GM06990 (cell line): ENCODE results near the gene AATK.
"Not testable (repeated sequence)": the region's sequence is repeated elsewhere in the genome, so short reads cannot be mapped to it uniquely, and the experiment has no call there.

Source experiments
- DNase-seq: peaks from one replicate; pipeline ENCODE4 v3.0.0-alpha.2; 2011; ENCODE audit not compliant: insufficient read length; ENCODE audit errors: extremely low read depth
- H3K27me3 ChIP-seq: replicated peaks from 2 replicates; pipeline ENCODE4 v1.6.0; 2011; ENCODE audit warnings: low read length; ENCODE audit not compliant: control insufficient read depth, insufficient read depth
- H3K36me3 ChIP-seq: 2 replicates; pipeline ENCODE4 v1.5.1; 2011; ENCODE audit warnings: low read length; ENCODE audit not compliant: control insufficient read depth, insufficient read depth
- H3K4me3 ChIP-seq: replicated peaks from 2 replicates; pipeline ENCODE4 v1.5.1; 2011; ENCODE audit warnings: low read depth, mild to moderate bottlenecking, control low read depth, low read length
- CTCF ChIP-seq: IDR thresholded peaks from 2 replicates; pipeline ENCODE4 v1.5.1; 2011; ENCODE audit warnings: low read length, control low read depth, mild to moderate bottlenecking, inconsistent platforms; ENCODE audit not compliant: insufficient read depth, poor library complexity, severe bottlenecking

Gene AATK

GRCh38 chr17:81159611-81160265 is 6.3 kb downstream of the AATK start:
- Histone ChIP-seq H3K4me3 (no peak overlapping the region), H3K36me3 (no peaks in the 10 kb centered on the region), H3K27me3 (peaks cover 1% of the 10 kb centered on the region; the same call in 1 of the 2 replicates)
- no peak for TF ChIP-seq CTCF
- no peak for DNase-seq

- Histone ChIP-seq H3K4me3 (no peak overlapping the region), H3K36me3 (no peaks in the 10 kb centered on the region), H3K27me3 (peaks cover 1% of the 10 kb centered on the region; the same call in 1 of the 2 replicates)
- DNase-seq, result no peak
- TF ChIP-seq CTCF, result no peak
Observed at GRCh38 chr17:81158688-81159590, 7.1 kb downstream of the AATK start.

- Histone ChIP-seq H3K4me3 (no peak overlapping the region), H3K27me3 (peaks cover 1% of the 10 kb centered on the region; the same call in 1 of the 2 replicates), H3K36me3 (no peaks in the 10 kb centered on the region)
- no peak for TF ChIP-seq CTCF
- no peak for DNase-seq
Observed at GRCh38 chr17:81157848-81158687, 8.0 kb downstream of the AATK start.

- H3K27me3 ChIP-seq, result peaks cover 1% of the 10 kb centered on the region; the same call in 1 of the 2 replicates
- TF ChIP-seq CTCF, result no peak
- no peaks in the 10 kb centered on the region for H3K36me3 ChIP-seq
- no peak for DNase-seq
- no peak overlapping the region for H3K4me3 ChIP-seq
Observed at GRCh38 chr17:81156866-81157805, 8.9 kb downstream of the AATK start.

- no peak for TF ChIP-seq CTCF
- no peak for DNase-seq
- H3K36me3 ChIP-seq, result no peaks in the 10 kb centered on the region
- no peaks in the 10 kb centered on the region; the same call in 1 of the 2 replicates for H3K27me3 ChIP-seq
- no peak overlapping the region for H3K4me3 ChIP-seq
Observed at GRCh38 chr17:81154961-81155360, 11.1 kb downstream of the AATK start.

GRCh38 chr17:81154016-81154415 is 12.0 kb downstream of the AATK start:
- H3K36me3 ChIP-seq, H3K4me3 ChIP-seq, DNase-seq, H3K27me3 ChIP-seq: not testable (repeated sequence)
